Effector memory CD4-positive, alpha-beta T cell (primary cell): ENCODE results near the gene CAMTA1.

Experiments used
- DNase-seq, 3 donors: peaks; one replicate each; pipeline ENCODE4 v3.0.0-alpha.2; 2020
- H3K27ac ChIP-seq: 2 replicates; pipeline ENCODE4 v1.7.0; 2013; ENCODE audit warnings: mild to moderate bottlenecking, low read length, moderate library complexity; ENCODE audit not compliant: insufficient read depth, poor library complexity, severe bottlenecking
- H3K27me3 ChIP-seq: replicated peaks from 2 replicates; pipeline ENCODE4 v1.7.0; 2013; ENCODE audit warnings: mild to moderate bottlenecking, low read length; ENCODE audit not compliant: insufficient read depth, control insufficient read depth, poor library complexity, severe bottlenecking
- H3K36me3 ChIP-seq: 2 replicates; pipeline ENCODE4 v1.7.0; 2013; ENCODE audit warnings: mild to moderate bottlenecking, low read length, moderate library complexity; ENCODE audit not compliant: control insufficient read depth, insufficient read depth
- H3K4me1 ChIP-seq: 2 replicates; pipeline ENCODE4 v1.7.0; 2013; ENCODE audit warnings: low read length, mild to moderate bottlenecking; ENCODE audit not compliant: control insufficient read depth, insufficient read depth, poor library complexity, severe bottlenecking
- H3K4me3 ChIP-seq: 2 replicates; pipeline ENCODE4 v1.7.0; 2013; ENCODE audit warnings: low read length, low read depth, mild to moderate bottlenecking; ENCODE audit not compliant: insufficient read depth, poor library complexity, severe bottlenecking
- H3K9me3 ChIP-seq: 2 replicates; pipeline ENCODE4 v1.7.0; 2013; ENCODE audit warnings: mild to moderate bottlenecking, low read length, moderate library complexity; ENCODE audit not compliant: control insufficient read depth

The CAMTA1 gene

DNA sequence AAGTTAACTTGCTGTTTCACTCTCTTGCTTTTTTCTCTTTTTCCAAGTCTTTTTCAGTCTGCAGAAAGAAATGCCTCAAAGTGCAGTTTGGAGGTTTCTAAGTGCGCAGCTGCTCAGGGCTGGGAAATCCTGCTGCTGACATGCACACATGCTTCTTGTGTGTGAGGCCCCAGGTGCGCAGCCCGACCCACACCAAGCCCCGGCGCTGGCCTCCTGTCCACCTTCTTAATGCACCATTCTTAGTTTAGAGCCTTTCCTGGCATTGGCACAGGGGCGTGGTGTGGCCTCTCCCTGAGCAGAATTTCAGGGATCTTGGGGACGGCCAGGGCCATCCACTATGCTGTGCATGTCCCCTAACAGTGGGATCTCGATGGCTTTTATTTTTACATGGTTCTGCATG, 315.2 kb downstream of the CAMTA1 start:
- Histone ChIP-seq H3K36me3 (no peaks in the 10 kb centered on the region), H3K4me1 (no peaks in the 10 kb centered on the region), H3K9me3 (no peaks in the 10 kb centered on the region), H3K27ac (no peak overlapping the region), H3K4me3 (no peak overlapping the region), H3K27me3 (no peaks in the 10 kb centered on the region)
- DNase-seq: no peak

DNA sequence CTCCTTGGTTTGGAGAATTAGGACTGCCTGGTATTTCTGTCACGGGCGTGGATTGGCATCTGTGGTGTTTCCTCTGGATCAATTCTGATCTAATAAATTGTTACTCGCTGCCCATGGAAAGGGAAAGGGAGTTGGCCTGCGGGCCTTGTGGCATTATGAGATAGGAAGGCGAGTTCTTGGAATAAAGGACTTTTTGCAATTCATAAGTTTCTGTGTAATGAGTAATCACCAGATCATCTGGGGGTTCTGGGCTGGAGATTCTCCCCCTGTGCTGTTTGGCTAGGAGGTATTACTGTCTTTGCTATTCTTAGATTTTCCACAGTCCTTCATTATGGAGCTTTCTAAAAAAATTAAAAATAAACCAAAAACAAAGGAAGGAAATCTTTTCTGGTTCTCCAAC, 315.9 kb downstream of the CAMTA1 start:
- no peaks in the 10 kb centered on the region for H3K9me3 ChIP-seq
- H3K4me3 ChIP-seq: no peak overlapping the region
- H3K36me3 ChIP-seq: no peaks in the 10 kb centered on the region
- H3K4me1 ChIP-seq: no peaks in the 10 kb centered on the region
- no peaks in the 10 kb centered on the region for H3K27me3 ChIP-seq
- H3K27ac ChIP-seq: no peak overlapping the region
- DNase-seq: no peak

DNA sequence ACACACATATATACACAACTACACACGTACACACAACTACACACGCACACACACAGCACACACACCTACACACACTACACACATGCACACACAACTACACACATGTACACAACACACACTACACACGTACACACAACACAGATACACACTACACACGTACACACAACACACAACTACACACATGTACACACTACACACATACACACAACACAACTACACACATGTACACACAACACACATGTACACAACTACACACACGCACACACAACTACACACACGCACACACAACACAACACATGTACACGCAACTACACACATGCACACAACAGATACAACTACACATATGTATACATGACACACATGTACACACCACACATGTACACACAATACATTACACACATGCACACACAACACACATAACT, 318.1 kb downstream of the CAMTA1 start:
- Histone ChIP-seq H3K9me3 (no peaks in the 10 kb centered on the region), H3K4me3 (no peak overlapping the region), H3K27ac (no peak overlapping the region), H3K27me3 (no peaks in the 10 kb centered on the region), H3K4me1 (no peaks in the 10 kb centered on the region), H3K36me3 (no peaks in the 10 kb centered on the region)
- DNase-seq: no peak

DNA sequence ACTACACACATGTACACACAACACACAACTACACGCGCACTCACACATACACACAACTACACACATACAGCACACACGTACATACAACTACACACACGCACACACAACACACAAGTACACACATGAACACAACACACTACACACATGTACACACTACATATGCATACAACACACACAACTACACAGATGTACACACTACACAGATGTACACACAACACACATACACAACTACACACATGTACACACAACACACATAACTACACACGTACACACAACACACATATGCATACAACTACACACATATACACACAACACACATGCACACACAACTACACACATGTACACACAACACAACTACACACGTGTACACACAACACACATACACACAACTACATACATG, 318.6 kb downstream of the CAMTA1 start:
- H3K36me3 ChIP-seq: no peaks in the 10 kb centered on the region
- no peaks in the 10 kb centered on the region for H3K27me3 ChIP-seq
- no peak for DNase-seq
- no peak overlapping the region for H3K4me3 ChIP-seq
- no peaks in the 10 kb centered on the region for H3K9me3 ChIP-seq
- H3K4me1 ChIP-seq: no peaks in the 10 kb centered on the region
- no peak overlapping the region for H3K27ac ChIP-seq

DNA sequence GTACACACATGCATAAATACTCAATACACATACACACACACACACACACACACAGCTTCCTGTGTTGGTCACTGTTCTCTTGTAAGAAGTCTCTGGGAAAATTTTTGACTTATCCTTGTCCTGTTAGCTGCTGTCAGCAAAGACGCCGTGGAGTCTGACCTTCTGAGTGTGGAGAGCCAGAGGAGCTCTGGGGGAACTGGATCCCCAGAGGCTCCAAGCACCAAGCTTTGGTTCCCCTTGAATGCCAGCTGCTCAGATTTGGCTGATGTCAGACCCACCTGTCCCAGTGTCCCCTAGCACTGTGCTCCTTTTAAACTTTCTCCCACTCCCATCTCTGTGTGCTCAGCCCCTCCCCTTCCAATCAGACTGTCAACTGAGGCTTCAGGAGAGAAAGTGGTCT, 319.1 kb downstream of the CAMTA1 start:
- Histone ChIP-seq H3K36me3 (no peaks in the 10 kb centered on the region), H3K9me3 (no peaks in the 10 kb centered on the region), H3K4me1 (no peaks in the 10 kb centered on the region), H3K27me3 (no peaks in the 10 kb centered on the region), H3K4me3 (no peak overlapping the region), H3K27ac (no peak overlapping the region)
- DNase-seq: no peak

DNA sequence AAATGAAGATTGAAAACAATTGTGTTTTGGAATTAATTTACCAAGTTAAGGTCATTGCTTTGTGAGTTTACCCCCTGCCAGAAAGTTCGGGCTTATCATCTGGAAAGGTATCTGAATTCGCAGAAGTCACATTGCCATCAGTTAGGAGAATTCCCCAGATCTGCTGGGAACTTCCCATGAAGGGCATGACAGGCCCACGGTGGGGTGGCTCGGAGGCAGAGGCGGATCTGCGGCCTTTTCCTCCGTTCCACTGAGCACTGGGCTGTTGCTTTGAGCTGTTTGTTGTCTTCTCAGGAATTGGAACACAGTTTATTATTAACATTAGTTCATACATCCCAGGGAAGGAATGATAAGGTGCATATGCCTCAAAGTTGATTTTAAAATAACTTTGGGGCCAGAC, 320.0 kb downstream of the CAMTA1 start:
- H3K27me3 ChIP-seq: no peaks in the 10 kb centered on the region
- no peak for DNase-seq
- no peaks in the 10 kb centered on the region for H3K36me3 ChIP-seq
- no peak overlapping the region for H3K4me3 ChIP-seq
- H3K9me3 ChIP-seq: no peaks in the 10 kb centered on the region
- H3K27ac ChIP-seq: no peak overlapping the region
- H3K4me1 ChIP-seq: no peaks in the 10 kb centered on the region

DNA sequence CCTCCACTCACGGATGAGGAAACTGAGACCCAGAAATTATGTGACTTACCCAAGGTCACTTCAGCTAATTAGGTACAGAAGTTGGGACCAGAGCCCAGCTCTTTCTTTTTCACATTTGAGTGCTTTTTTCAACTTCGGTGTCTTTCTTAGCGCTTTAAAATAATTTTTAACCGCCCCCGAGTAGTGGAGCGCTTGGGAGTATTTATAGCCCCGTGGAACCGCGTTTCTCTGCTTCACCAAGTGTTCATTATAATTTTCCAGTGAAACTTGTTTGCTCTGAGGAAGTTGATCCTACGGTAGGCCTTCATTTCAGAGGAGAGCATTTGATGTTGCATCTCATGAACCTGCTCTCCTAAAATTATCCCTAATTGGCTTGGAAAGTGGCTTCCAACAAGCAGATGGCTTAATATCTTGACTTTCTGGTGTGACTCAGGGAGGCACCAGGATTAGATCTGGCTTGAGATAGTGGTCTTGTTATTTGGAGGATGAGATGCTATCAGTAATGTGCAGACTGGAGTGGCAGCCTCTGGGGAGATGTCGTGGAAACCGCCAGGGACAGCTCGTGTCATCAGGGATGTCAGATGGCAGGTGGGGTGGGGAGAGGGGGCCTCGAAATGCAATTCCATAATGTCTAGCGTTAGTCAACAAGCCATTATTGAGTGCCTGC, 321.3 kb downstream of the CAMTA1 start:
- Histone ChIP-seq H3K27ac (no peak overlapping the region), H3K27me3 (no peaks in the 10 kb centered on the region), H3K4me3 (no peak overlapping the region), H3K4me1 (no peaks in the 10 kb centered on the region), H3K9me3 (no peaks in the 10 kb centered on the region), H3K36me3 (no peaks in the 10 kb centered on the region)
- no peak for DNase-seq

DNA sequence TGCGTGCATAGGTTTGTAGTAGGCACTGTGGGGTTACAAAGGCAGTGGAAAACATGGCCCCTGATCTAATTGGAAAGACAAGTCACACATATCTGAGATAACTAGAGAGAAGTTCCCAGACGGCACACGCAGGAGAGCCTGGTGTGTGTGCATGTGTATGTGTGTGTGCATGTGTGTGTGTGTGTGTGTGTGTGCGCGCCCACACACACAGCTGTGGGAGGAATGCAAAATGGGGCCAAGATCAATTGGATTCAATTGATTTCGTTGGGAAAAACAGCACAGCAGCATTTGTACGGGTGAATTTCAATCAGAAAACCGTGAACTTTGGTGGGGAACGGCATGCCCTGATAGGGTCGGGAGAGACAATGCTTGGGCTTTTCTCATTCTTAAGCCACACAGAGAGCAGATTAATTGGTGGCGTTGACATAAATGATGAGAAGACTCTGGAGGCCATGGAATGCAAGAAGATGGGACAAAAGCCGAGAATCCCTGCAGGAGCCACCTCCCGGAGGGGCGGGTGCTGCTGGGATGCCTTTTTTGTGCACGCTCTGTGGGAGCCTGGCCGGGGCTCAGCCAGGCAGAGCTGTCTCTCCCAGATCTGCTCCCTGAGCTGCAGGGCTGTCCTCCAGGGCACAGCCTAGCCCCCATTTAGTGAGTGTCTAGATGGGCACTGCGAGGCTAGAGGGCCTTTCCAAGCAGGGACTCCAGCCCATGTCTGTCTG, 322.0 kb downstream of the CAMTA1 start:
- Histone ChIP-seq H3K36me3 (no peaks in the 10 kb centered on the region), H3K4me1 (no peaks in the 10 kb centered on the region), H3K27me3 (no peaks in the 10 kb centered on the region), H3K4me3 (no peak overlapping the region), H3K27ac (no peak overlapping the region), H3K9me3 (no peaks in the 10 kb centered on the region)
- DNase-seq: no peak

DNA sequence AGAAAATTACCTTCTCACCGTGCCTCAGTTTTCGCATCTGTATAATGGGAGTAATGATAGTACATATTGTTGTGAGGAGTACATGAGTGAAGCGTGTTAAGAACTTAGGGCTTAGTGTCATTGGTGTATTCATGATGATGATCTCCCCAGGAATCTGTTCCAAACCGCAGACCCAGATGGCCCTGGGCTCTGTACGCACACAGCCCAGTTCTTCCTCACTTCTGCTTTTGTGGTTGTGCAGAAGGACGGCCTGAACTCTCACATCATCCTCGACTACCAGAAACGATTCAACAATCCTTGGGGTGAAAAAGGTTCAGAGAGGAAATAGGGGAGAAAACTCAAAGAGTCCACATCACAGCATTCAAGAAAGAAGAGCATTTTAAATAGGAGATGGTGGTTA, 323.0 kb downstream of the CAMTA1 start:
- DNase-seq: no peak
- Histone ChIP-seq H3K4me3 (no peak overlapping the region), H3K36me3 (no peaks in the 10 kb centered on the region), H3K27me3 (no peaks in the 10 kb centered on the region), H3K27ac (no peak overlapping the region), H3K9me3 (no peaks in the 10 kb centered on the region), H3K4me1 (no peaks in the 10 kb centered on the region)

DNA sequence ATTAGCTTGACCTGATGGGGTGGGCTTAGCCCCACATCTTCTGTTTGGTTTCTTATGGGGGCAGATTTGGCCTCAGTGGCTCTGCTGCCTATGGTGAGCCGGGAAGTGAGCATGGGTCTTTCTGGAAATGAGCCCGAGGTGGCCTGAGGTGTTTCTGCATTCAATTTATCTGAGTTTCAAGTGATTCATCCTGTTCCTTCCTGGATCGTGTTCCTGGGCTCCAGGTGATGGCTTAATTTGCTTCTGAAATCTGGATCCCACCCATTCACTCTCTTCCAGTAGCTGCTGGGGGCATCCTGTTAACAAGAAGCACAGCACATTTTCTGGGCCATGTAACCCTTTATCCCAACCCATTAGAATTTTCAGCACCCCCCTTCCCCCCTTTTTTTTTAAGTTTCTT, 324.6 kb downstream of the CAMTA1 start:
- Histone ChIP-seq H3K27ac (no peak overlapping the region), H3K36me3 (no peaks in the 10 kb centered on the region), H3K27me3 (no peaks in the 10 kb centered on the region), H3K4me3 (no peak overlapping the region), H3K9me3 (no peaks in the 10 kb centered on the region), H3K4me1 (no peaks in the 10 kb centered on the region)
- no peak for DNase-seq
